Stimulated activated CD4-positive, alpha-beta T cell treated with anti-CD3 and anti-CD28 coated beads, Interleukin-2, amount 100 ng/mL, for 48 hours (primary cell): ENCODE measurements around the gene KLHL7.

Experiments
- DNase-seq, 2 donors: peaks; one replicate each; pipeline ENCODE4 v3.0.0-alpha.2; 2020

Gene KLHL7, protein sequence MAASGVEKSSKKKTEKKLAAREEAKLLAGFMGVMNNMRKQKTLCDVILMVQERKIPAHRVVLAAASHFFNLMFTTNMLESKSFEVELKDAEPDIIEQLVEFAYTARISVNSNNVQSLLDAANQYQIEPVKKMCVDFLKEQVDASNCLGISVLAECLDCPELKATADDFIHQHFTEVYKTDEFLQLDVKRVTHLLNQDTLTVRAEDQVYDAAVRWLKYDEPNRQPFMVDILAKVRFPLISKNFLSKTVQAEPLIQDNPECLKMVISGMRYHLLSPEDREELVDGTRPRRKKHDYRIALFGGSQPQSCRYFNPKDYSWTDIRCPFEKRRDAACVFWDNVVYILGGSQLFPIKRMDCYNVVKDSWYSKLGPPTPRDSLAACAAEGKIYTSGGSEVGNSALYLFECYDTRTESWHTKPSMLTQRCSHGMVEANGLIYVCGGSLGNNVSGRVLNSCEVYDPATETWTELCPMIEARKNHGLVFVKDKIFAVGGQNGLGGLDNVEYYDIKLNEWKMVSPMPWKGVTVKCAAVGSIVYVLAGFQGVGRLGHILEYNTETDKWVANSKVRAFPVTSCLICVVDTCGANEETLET

DNA sequence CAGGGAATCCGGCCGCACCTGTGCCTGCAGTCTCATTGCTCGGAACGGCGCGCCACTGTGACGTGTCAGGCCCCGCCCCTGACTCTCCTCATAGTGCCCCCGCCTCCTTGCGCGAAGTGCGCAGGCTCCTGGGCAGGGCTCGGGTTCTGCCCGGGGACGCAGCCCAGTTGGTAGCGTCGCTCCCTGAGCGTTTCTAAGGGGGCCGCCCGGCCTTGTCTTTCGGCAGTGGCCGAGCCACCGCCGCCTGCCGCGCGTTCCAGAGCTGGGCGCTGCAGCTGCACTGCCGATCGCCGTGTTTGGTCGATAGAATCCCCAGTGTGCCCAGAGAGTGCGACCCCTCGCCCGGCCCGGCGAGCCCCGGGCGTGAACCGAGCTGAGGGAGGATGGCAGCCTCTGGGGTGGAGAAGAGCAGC lies at the start of gene KLHL7:
Gene KLHL7, plus strand, starts transcription at position 142 of the 413 bp plus-strand sequence. Its CDS starts 242 bp downstream, at position 384.
- peak; percentile 95 to 97 for DNase-seq

DNA sequence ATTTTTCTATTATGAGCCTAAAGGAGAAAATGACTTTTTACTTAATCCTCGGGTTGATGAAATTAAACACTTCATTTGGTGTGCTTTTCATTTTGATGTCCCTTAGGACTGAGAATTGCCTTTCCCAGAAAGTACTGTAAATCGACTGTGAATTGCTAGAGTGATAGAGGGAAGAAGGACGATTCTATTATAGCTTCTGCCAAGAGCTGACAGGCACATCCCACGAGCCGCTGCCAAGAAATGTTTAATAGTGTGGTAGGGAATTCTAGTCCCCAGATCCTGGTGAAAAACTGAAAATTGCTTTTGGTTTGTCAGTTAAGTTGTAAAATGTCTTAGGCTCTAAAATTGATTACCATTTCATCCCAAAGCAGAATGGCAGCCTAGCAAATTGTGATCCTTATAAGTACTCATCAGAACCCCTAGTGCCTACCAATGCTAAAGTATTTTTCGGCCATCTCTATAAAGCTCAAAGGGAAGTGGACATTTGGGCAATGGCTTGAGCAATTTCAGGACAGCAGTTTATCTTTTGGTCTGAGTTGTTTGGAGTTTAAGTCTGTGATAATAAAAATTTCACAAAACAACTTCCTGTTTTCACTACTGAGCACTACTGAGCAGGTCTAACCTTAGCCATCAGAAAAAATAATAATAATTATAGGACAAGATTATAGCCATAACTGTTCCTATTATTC lies 47.0 kb upstream of the KLHL7 start:
- no peak for DNase-seq

DNA sequence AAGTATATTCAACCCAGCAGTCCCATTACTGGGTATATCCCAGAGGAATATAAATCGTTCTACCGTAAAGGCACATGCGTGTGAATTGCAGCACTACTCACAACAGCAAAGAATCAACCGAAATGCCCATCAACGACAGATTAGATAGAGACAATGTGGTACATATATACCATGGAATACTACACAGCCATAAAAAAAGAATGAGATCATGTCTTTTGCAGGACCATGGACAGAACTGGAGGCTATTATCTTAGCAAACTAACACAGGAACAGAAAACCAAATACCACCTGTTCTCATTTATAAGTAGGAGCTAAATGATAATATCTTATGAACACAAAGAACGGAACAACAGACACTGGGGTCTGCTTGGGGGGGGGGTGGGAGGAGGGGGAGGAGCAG lies 44.3 kb upstream of the KLHL7 start:
- DNase-seq = no peak

DNA sequence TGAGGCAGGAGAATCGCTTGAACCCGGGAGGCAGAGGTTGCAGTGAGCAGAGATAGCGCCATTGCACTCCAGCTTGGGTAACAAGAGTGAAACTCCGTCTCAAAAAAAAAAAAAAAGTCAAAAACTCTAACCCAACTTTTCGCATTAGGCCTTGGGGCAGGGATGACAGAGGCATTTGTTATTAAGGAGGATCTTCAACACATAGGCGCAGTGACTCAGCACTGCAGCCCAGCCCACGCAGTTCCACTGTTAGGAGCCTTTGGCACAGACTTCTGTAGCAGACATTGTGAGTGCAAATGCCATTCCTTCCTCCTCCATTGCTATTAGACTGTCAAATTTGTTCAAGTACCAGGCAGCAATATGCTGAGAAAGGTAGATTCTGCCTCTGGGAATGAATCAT lies 43.1 kb upstream of the KLHL7 start:
- no peak for DNase-seq

DNA sequence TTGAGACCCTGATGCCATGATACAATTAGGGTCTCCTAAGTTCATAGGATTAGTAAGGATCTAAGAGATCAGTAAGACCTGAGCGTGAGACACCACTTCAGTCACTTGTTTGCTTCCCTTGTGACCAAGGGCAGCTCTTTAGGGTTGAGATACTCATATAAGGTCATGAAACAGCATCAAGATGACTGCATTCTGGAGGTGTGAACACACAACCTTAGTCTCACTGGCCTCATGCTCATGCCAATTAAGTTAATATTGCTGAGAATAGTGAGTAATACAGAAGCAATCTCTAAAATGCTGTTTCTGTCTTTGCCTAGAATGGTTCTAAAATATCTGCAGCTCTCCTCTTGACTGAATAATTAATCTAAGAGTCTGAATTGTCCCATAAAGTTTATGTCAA lies 39.6 kb upstream of the KLHL7 start:
- DNase-seq = no peak

DNA sequence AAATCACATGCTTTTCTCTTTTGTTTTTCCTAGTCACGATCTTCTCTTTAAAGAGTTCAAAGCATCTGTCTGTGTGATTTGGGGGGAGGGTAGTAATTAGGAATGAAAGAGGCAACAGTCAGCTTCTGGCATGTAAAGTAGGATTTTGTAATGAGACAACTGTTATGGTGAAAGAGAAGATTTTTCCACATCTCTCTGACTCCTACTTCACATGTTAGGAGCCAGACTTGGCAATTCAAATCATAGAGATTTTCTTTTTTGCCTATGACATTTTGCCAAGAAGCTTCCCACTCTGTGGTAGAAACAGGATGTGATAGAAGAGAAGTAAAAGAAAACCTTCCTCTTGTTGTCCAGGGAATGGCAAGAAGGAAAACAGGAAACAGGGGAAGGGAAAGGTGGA lies 38.3 kb upstream of the KLHL7 start:
- no peak for DNase-seq

DNA sequence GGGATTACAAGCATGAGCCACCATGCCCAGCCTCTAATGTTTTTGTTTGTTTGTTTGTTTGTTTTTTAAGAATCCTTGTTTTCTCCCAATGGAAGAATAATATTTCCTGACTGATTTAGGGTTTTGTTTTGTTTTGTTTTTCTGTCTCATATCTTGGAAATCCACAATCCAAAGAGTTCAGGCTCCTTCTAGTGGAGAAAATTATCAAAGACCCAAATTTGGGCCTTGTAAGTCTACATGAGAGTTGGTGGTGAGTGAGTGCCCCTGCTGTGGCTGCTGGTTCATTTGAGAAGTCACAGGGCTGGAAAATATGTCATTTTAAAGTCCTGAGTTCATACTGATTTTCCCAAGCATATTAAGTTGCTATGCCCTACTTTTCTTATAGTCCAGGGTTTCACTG lies 33.5 kb upstream of the KLHL7 start:
- DNase-seq = no peak

DNA sequence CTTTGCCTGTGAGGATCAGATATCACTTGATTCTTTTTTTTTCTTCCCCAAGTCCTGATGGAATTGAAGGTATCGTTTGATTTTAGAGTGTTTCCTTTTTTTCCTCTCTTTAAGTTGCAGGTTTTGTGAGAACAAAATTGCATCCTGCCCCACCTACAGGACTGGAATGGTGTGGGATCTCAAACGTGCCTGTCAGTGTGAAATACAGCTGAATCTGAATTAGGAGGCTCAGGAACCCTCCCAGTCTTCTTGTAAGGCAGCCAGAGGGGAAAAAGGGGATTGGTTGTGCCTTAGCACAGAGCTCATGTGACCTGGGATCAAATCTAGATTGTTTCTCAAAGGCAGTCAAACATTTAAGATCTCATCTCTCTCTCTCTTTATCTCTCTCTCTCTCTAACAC lies 32.7 kb upstream of the KLHL7 start:
- no peak for DNase-seq

DNA sequence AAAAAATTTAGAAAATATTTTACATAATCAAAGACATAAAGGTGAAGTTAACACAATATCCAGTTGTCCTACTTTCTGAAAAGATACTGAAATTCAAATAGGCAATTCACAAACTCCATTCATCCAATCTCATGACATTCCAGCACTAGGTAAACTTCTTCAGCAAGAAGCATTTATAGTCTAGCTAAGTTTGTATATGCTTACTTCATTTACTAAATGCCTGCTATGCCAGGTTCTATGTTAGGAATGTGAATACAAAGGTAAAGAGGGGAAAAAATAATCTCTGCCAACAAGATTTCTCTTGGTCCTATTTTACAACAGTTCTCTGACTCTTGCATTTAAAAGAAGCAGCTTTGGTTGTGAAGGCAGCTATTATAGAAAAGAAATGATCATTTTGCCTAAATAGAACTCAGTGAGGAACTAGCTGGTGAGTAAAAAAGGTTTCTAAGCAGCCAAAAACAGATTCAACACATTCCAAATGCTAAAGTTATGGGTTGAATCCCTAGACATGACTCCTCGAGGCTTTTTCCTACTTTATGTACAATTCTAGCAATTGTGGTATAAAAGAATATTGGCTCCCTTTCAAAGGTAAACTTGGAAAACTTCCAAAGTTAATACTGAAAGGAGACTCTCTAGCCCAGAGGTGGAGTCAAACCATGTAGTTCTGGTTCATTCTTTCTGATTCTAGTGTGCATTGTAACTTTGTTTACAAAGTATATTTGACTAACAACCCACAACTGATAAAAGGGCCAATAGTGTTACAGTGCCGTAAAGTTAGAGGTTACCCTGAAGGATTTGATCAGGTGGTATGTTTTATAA lies 30.9 kb upstream of the KLHL7 start:
- DNase-seq = no peak

DNA sequence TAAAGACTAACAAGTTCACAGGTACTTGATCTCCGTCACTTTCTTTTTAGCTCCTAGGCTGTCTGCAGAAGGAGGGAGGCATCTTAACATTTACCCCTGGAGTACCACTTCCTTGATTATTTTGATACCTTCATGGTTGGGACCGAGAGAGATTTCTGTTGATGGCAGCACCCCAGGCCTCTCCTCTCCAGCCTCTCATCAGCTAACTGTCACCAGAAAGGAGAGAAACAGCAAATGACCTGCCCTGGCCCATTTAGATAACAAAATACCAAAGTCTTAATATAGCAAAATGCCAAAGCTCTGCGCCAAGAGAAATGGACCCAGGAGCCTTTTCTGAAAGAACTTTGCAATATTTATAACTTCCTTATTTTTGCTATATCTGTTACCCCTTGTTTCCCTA lies 30.0 kb upstream of the KLHL7 start:
- DNase-seq = no peak

DNA sequence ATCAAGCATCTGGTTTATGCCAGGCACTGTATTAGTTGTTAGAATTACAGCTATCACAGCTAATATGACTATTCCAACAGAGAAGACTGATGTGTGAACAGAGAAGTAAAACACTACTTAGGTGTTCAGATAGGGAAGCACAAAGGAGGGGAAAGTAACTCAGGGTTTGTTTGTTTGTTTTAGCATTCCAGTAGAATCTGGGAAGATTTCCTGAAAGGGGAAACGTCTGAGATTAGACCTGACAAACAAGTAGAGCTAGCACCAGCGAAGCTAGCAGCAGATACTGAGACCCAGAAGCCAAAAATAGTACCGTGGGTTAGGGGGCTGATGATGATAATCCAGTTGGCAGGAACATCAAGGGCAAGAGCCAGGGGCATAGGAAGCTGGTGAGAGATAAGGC lies 28.8 kb upstream of the KLHL7 start:
- no peak for DNase-seq

DNA sequence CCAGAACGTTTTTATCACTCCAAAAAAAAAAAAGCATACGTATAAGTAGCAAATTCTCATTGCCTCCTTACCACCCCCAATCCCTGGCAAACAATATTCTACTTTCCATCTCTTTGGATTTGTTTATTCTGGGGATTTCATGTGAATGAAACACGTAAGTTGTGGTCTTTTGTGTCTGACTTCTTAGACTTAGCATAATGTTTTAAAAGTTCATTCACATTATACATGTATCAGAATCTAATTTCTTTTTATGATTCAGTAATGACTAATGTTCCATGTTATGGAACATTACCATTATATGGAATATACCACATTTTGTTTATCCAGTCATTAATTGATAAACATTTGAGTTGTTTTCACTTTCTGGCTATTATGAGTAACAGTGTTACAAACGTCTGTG lies 12.5 kb upstream of the KLHL7 start:
- DNase-seq = no peak

DNA sequence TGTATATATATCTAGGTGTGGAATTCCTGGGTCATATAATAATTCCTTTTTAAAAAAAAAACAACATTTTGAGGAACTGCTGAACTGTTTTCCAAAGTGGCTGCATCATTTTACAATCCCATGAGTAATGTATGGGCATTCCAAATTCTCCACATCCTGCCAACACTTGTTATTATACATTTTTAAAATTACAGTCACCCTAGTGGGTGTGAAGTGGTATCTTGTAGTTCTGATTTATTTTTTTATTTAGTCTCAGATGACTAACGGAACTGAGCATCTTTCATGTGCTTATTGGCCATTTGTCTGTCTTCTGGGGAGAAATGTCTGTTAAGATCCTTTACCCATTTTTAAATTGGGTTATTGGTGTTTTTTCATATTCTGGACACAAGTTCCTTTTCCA lies 12.0 kb upstream of the KLHL7 start:
- no peak for DNase-seq

DNA sequence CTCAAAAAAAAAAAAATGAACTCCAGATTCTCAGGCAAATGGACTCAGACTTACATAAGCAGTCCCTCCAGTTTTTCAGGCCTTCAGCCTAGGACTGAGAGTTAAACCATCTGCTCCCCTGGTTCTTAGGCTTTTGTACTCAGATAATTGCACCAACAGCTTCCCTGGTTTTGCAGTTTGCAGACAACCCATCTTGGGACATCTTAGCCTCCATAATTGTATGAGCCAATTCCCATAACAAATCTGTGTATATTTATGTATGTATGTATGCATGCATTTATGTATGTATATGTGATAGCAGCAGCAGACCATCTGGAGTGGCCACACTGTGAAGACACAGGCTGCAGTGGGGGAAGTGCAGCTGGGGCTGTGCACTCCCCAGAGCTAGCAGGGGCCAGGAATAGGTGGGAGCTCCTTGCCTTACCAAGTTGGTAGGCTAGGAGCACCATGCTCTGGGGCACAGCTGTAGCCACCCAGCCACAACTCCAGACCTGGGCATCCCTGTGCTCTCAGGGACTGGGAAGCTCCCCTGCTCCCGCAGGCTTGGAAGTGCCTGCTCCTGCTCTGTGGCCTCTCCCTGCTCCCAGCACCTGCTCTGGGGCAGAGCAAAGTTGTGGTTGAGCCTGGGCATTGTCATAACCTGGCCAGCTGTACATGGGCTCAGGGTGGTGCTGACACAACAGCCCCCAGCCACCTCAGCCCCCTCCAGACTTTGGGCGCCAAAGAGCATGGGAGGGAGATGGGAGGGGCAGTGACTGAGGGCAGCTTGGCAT lies 8.9 kb upstream of the KLHL7 start:
- DNase-seq = no peak

DNA sequence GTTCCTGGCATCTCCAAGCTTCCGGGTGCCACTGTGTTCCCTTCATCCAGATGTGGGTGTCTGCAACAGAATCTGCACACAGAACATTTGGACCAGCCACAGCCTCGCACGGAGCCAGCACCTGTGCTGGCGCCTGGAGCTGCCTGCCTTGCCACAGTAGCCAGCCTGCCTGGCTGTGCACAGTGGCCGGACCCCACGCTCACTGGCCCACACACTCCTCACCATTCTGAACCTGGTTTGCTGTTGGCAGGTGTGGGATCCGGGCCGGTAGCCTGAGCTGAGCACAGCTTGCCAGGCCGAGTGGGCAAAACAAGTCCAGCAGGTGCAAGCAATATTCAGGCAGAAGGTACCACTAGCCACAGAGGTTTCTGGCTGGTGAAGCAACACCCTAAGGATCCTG lies 7.6 kb upstream of the KLHL7 start:
- DNase-seq = no peak

DNA sequence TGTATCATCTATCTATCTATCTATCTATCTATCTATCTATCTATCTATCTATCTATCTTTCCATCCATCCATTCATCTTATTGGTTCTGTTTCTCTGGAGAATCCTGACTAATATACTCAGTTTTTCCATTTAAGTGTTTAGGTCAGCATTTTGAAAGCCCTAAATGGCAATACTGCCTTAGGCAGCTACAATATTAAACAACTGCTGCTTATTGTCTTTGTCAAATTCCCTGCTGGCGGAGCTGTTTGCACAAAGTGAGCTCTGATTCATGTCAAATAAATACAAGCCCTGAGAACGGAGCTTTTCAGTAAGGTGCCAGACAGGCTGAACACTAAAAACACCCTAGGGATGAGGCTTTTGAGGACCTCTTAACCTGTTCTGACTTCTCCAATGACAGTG lies 7.1 kb upstream of the KLHL7 start:
- DNase-seq = no peak

DNA sequence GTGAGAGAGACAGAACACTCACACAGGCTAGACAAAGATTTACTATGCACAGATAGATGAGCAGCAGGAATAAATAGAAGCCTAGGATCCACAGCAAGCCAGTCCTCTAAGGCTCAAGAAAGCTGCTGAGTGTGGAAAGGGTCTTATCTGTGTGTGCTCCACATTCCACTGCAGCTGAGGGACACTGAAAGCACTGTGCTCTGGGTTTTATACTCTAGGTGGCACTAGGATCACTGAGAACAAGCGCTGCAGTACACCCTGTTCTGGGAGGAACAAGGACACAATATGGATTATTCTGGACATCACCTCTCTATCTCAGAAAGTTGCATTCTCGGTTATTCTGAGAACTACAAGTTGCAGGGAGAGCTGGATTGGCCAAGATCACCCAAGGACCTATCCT lies 4.9 kb upstream of the KLHL7 start:
- no peak for DNase-seq

DNA sequence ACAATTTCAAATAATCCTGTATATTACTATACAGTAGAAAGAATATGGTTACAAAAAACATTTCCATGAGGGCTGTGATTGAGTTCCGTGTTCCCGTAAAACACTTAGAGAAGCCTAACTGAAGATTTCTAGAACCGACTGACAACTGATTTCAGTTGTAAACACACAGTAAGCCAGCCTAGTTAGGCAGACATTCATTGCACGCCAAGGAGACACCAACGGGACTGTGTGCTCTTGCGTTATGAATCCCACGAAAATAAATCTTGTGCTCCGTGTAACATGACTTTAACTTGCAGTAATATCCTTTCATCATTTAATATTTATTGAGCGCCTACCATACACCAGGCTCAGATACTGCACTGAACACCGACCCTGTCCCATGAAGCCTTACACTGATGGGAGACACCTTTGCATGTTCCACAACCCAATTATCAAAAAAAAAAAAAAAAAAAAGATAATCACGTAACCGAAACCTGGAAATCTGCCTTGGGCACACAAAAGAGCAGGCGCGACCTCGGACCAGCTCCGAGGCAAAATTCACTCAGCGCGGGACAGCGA lies 420 bp upstream of the KLHL7 start:
- peak in 1 of 2 donors; percentile 1 for DNase-seq

DNA sequence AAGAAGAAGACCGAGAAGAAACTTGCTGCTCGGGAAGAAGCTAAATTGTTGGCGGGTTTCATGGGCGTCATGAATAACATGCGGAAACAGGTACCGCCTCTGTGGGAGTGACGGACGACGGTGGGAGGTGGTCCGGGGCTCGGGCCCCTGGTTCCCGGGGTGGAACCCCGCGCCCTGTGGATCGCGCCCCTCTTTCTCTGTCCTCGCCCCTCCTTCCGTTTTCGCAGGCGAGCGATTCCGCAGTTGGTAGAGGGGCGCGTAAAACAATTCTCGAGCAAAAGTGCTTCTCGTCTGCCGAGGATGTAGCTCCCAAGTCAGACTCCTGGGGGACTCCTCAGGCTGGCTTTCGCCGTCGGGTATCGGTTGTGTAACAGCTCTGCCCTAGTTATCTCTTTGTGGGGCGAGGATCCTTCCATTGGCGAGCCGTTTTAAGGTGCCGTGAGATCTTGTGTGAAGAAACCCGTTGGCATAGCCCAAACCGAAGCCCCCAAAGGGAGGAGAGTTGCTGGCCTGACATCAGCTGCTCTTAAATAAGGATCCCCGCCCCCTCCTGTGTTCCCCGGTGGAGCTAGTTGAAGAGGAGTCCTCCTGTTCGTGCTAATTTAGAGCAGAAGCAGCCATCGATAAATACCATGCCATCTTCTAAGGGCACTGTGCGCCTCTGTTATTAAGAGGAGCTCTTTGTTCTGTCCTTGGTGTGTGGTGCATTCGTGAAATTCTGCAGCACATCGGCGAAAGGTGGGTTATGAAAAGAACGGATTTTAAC lies 655 bp downstream of the KLHL7 start:
- DNase-seq = peak; percentile 15 to 29

DNA sequence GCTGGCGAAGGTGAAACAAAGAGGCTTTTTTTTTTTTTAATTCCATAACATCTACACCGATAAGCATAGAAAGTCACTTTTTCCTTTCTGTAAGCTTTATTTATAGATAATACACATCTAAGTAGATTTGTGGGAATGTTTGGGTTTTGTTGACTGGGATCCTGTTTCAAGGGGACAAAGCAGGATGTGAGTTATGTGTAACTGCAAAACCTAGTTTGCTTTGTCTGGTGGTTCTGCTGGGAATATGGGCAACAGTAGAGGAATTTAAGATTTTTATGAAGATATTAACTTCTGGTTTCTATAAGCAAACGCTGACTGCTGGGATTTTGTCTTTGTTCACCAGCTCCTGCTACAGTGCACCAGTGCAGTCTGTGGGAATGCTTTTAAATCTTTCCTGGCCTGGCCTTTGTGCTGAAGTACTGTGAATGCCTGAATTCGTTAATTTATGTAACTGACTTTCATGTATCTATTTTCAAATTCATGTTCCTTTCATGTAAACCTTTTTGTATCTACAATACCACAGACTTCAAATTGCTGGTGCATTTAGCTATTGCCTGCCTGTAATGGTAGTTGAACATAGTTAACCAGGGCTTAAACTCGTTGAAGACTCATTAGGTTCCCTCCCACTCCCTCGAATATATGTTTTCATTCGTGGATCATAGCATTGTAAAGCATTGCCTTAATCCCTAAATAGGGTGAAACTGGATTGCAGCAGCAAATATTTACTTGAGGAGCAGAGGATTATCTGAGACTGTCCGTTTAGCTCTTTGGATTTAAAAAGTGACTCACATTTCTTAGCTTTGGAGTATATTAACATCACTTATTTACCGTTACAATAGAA lies 1.5 kb downstream of the KLHL7 start:
- no peak for DNase-seq
